Endothelial cell of umbilical vein (primary cell): ENCODE data around the gene ALK. TPM values are rescaled to one million over a fixed set of nuclear protein-coding genes. Genes with fewer than 3 reads are reported as not detected.

Experiments
- BruUV-seq: library from RNA; stranded (reverse); fragments of 400-500 nt; replicated peaks from 2 replicates; lab custom pipeline; 2021; lab: Mats Ljungman, UMichigan
- CTCF ChIA-PET: fragments of 300-600, 350-600 bp; sonication (Branson Sonifier 250); formaldehyde crosslinking; loops from one replicate; lab custom pipeline; 2021; ENCODE audit warnings: antibody characterized with exemption, inconsistent platforms; lab: Charles Lee
- POLR2A ChIA-PET: fragments of 300-600, 350-600 bp; sonication (Branson Sonifier 250); formaldehyde crosslinking; loops from one replicate; lab custom pipeline; 2021; ENCODE audit warnings: antibody characterized with exemption, inconsistent platforms; lab: Charles Lee
- DNase-seq: peaks from one replicate; pipeline ENCODE4 v3.0.0-alpha.2; 2011; ENCODE audit warnings: low read depth, low spot score
- FAIRE-seq: peaks from 2 replicates; lab custom pipeline; 2011; peaks lifted over from hg19 to GRCh38; lab: Jason Lieb, UNC
- H2AFZ ChIP-seq: 2 replicates; pipeline ENCODE4 v1.6.0; 2012; ENCODE audit warnings: low read depth, low read length, control low read depth, inconsistent platforms
- H3K27ac ChIP-seq: 2 replicates; pipeline ENCODE4 v1.5.1; 2011; ENCODE audit warnings: low read depth, mild to moderate bottlenecking, control low read depth, low read length, moderate library complexity; ENCODE audit not compliant: insufficient read depth
- H3K27me3 ChIP-seq, 2 experiments: 2 replicates each; pipeline versions ENCODE4 v1.6.0 to v1.6.1; 2011; ENCODE audit warnings: low read length in 2 of 2, mixed read lengths in 1 of 2; ENCODE audit not compliant: control insufficient read depth in 2 of 2, insufficient read depth in 2 of 2
- H3K36me3 ChIP-seq, 2 experiments: 2 replicates in 1 of 2; 3 replicates in 1 of 2; pipeline ENCODE4 v1.5.1; 2011; ENCODE audit warnings: low read length in 2 of 2, mild to moderate bottlenecking in 1 of 2, moderate library complexity in 1 of 2; ENCODE audit not compliant: control insufficient read depth in 2 of 2, insufficient read depth in 2 of 2; ENCODE audit errors: extremely low read depth in 1 of 2
- H3K4me1 ChIP-seq: 3 replicates; pipeline ENCODE4 v1.5.1; 2011; ENCODE audit warnings: mild to moderate bottlenecking, low read length; ENCODE audit not compliant: control insufficient read depth, insufficient read depth; ENCODE audit errors: extremely low read depth
- H3K4me2 ChIP-seq: 2 replicates; pipeline ENCODE4 v1.6.1; 2011; ENCODE audit warnings: low read length, control low read depth, mixed read lengths; ENCODE audit not compliant: insufficient read depth
- H3K4me3 ChIP-seq, 3 experiments: fragments of 200-600 bp in 1 of 3; sonication (generic), shearing (Covaris generic) in 1 of 3; replicated peaks in 1 of 3; 2 replicates each; pipeline ENCODE4 v1.5.1; 2011 to 2016; ENCODE audit warnings: control low read depth in 3 of 3, low read length in 3 of 3, mild to moderate bottlenecking in 2 of 3, inconsistent platforms in 1 of 3, low read depth in 1 of 3, moderate library complexity in 1 of 3; ENCODE audit not compliant: insufficient read depth in 1 of 3
- H3K79me2 ChIP-seq: 2 replicates; pipeline ENCODE4 v1.6.0; 2012; ENCODE audit warnings: low read length, inconsistent platforms; ENCODE audit not compliant: control insufficient read depth, insufficient read depth
- H3K9ac ChIP-seq: replicated peaks from 2 replicates; pipeline ENCODE3; 2011; ENCODE audit warnings: low read length, control low read depth; ENCODE audit not compliant: insufficient read depth; ENCODE audit errors: extremely low read depth
- H3K9me1 ChIP-seq: replicated peaks from 3 replicates; pipeline ENCODE4 v1.6.0; 2011; ENCODE audit warnings: mild to moderate bottlenecking, low read length; ENCODE audit not compliant: control insufficient read depth, insufficient read depth; ENCODE audit errors: extremely low read depth
- H3K9me3 ChIP-seq: replicated peaks from 2 replicates; pipeline ENCODE4 v1.5.1; 2012; ENCODE audit warnings: low read length, inconsistent platforms; ENCODE audit not compliant: control insufficient read depth, insufficient read depth
- H4K20me1 ChIP-seq: replicated peaks from 2 replicates; pipeline ENCODE3; 2011; ENCODE audit warnings: mild to moderate bottlenecking, low read length; ENCODE audit not compliant: control insufficient read depth, insufficient read depth; ENCODE audit errors: extremely low read depth
- EZH2 ChIP-seq: IDR thresholded peaks from 2 replicates; pipeline ENCODE4 v1.6.1; 2012; ENCODE audit warnings: borderline replicate concordance, low read depth, mild to moderate bottlenecking, moderate library complexity, low read length, inconsistent platforms; ENCODE audit not compliant: severe bottlenecking
- FOS ChIP-seq: IDR thresholded peaks from 2 replicates; pipeline ENCODE4 v1.6.1; 2011; ENCODE audit warnings: mild to moderate bottlenecking, low read length, moderate library complexity, borderline replicate concordance; ENCODE audit not compliant: insufficient read depth
- GATA2 ChIP-seq: IDR thresholded peaks from 2 replicates; pipeline ENCODE4 v1.7.0; 2011; ENCODE audit warnings: low read depth, mild to moderate bottlenecking, moderate library complexity, mixed read lengths, low read length; ENCODE audit not compliant: insufficient read length, insufficient read depth
- JUN ChIP-seq: IDR thresholded peaks from 2 replicates; pipeline ENCODE4 v1.6.1; 2011; ENCODE audit warnings: borderline replicate concordance, low read depth; ENCODE audit not compliant: insufficient read length, insufficient read depth
- MAX ChIP-seq: IDR thresholded peaks from 2 replicates; pipeline ENCODE4 v1.6.1; 2011; ENCODE audit not compliant: insufficient read depth, insufficient read length
- MYC ChIP-seq: IDR thresholded peaks from one replicate; pipeline ENCODE4 v1.6.1; 2011; ENCODE audit warnings: mild to moderate bottlenecking, low read depth, low read length
- POLR2A ChIP-seq: IDR thresholded peaks from 2 replicates; pipeline ENCODE4 v1.6.1; 2012; ENCODE audit warnings: low read depth, mild to moderate bottlenecking, control low read depth, low read length
- POLR2AphosphoS5 ChIP-seq: IDR thresholded peaks from 2 replicates; pipeline ENCODE4 v1.6.1; 2012; ENCODE audit warnings: low read depth, mild to moderate bottlenecking, control low read depth, low read length, moderate library complexity; ENCODE audit not compliant: insufficient read depth
- dilution Hi-C: fragments of 300-500 bp; cut with MboI; formaldehyde crosslinking; loops from one replicate; pipeline ENCODE4 v1.15.0; 2019; ENCODE audit warnings: low sequenced_read_pairs; ENCODE audit not compliant: extremely low pct_ligation_motif_present
- intact Hi-C: fragments of 100-400 bp; cut with micrococcal nuclease; formaldehyde crosslinking; loops from one replicate; pipeline ENCODE4 v1.10.0; 2022
- polyA plus RNA-seq, 4 experiments: library from polyadenylated mRNA; depleted of rRNA in 3 of 4; stranded (reverse) in 3 of 4; unstranded in 1 of 4; fragments of >200 nt; gene quantifications; 2 replicates each; pipeline versions ENCODE4 v1.2.1 to v1.2.3, GENCODE V29; 2011 to 2012; ENCODE audit warnings: missing spikeins in 1 of 4
- total RNA-seq: library from RNA; stranded (reverse); gene quantifications from 2 replicates; pipeline ENCODE4 v1.2.3, GENCODE V29; 2021
- TF ChIP-seq, protein P1 (sequence below), 2 donors: IDR thresholded peaks; 1 replicate in 1 of 2; 2 replicates in 1 of 2; pipeline ENCODE4 v1.5.1; 2011; ENCODE audit warnings: low read length in 2 of 2, mild to moderate bottlenecking in 2 of 2, moderate library complexity in 2 of 2, control low read depth in 1 of 2, inconsistent platforms in 1 of 2, low read depth in 1 of 2; ENCODE audit not compliant: insufficient read depth in 1 of 2; ENCODE audit errors: extremely low read depth in 1 of 2

ALK gene
- total and polyA plus RNA-seq, 2 donors (not counting 3 experiments of a cell fraction or from before 2014, with no cell fraction given), result not detected

DNA sequence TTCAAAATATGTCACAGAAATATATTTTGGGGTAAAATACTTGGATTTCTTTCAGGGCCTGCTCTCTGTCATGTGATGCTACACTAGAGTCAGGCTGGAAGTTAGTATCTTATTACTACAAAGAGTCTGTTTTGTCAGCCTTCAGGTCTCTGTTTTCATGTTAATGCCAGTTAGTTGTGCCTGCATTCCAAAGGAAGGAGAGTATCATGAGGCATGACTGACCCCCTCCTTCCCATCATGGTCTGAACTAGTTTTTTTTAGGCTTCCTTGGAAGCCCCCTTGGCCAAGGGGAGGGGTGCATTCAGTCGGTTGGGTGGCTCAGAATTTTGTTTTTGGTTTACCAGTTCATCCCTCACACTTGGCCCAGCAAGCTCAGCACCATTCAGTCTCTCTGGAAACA is 318.0 kb downstream of the ALK start:
- TF ChIP-seq FOS (no peak), JUN (no peak), EZH2 (no peak), MAX (no peak)
- TF ChIP-seq, protein P1, sequence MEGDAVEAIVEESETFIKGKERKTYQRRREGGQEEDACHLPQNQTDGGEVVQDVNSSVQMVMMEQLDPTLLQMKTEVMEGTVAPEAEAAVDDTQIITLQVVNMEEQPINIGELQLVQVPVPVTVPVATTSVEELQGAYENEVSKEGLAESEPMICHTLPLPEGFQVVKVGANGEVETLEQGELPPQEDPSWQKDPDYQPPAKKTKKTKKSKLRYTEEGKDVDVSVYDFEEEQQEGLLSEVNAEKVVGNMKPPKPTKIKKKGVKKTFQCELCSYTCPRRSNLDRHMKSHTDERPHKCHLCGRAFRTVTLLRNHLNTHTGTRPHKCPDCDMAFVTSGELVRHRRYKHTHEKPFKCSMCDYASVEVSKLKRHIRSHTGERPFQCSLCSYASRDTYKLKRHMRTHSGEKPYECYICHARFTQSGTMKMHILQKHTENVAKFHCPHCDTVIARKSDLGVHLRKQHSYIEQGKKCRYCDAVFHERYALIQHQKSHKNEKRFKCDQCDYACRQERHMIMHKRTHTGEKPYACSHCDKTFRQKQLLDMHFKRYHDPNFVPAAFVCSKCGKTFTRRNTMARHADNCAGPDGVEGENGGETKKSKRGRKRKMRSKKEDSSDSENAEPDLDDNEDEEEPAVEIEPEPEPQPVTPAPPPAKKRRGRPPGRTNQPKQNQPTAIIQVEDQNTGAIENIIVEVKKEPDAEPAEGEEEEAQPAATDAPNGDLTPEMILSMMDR (IDR thresholded peaks at IDR 0.05; ENCODE audit: extremely low read depth in 1 of 2, insufficient read depth in 1 of 2, low read depth in 1 of 2, low read length in 2 of 2), result no peak
- no peaks in the 10 kb centered on the region for H3K9me3 ChIP-seq
- no peak for DNase-seq
- H3K79me2 ChIP-seq, result no peaks in the 10 kb centered on the region
- no peak overlapping the region for H3K27ac ChIP-seq
- H3K4me3 ChIP-seq, result no peak overlapping the region
- no peak overlapping the region for H3K4me2 ChIP-seq
- no peaks in the 10 kb centered on the region for H3K4me1 ChIP-seq
- H2AFZ ChIP-seq, result no peak overlapping the region
- H3K9ac ChIP-seq, result no peak overlapping the region
- CTCF ChIA-PET, result interaction anchor here (1.0 kb wide), 1 partner anchor 44 kb away, joined by 3 read pairs; no protein-coding TSS in a partner anchor
- H3K36me3 ChIP-seq, result no peaks in the 10 kb centered on the region
- no peaks in the 10 kb centered on the region for H3K9me1 ChIP-seq
- no peaks in the 10 kb centered on the region for H3K27me3 ChIP-seq
- dilution Hi-C loops (no loop called here), intact Hi-C loops (no loop called here)
- no TSS peak for BruUV-seq
- POLR2A ChIA-PET, result no interaction called here
- no peaks in the 10 kb centered on the region for H4K20me1 ChIP-seq
- no peak for FAIRE-seq

- Histone ChIP-seq H3K79me2 (no peaks in the 10 kb centered on the region), H3K27ac (no peak overlapping the region), H3K27me3 (no peaks in the 10 kb centered on the region), H3K4me2 (no peak overlapping the region), H3K4me1 (no peaks in the 10 kb centered on the region), H3K4me3 (no peak overlapping the region), H3K9ac (no peak overlapping the region), H3K9me1 (no peaks in the 10 kb centered on the region), H2AFZ (no peak overlapping the region), H4K20me1 (no peaks in the 10 kb centered on the region), H3K9me3 (no peaks in the 10 kb centered on the region), H3K36me3 (no peaks in the 10 kb centered on the region)
- BruUV-seq, result no TSS peak
- intact Hi-C loops (no loop called here), dilution Hi-C loops (no loop called here)
- TF ChIP-seq FOS (no peak), MYC (no peak), EZH2 (no peak), JUN (no peak), POLR2AphosphoS5 (no peak), MAX (no peak), GATA2 (no peak), POLR2A (no peak)
- TF ChIP-seq, protein P1 (IDR thresholded peaks at IDR 0.05; ENCODE audit: extremely low read depth in 1 of 2, insufficient read depth in 1 of 2, low read depth in 1 of 2, low read length in 2 of 2), result no peak
- POLR2A ChIA-PET, result no interaction called here
- DNase-seq (no peak), FAIRE-seq (no peak)
- CTCF ChIA-PET, result no interaction called here
Measured at GRCh38 chr2:29601872-29602271, 319.5 kb downstream of the ALK start.
